ENCODE results near the gene HRH2. TPM values are rescaled to one million over a fixed set of nuclear protein-coding genes. Genes with fewer than 3 reads are reported as not detected.
A peak's percentile ranks its signal among the peaks of the same experiment; 100 is the strongest.

HRH2 gene
- total and polyA plus RNA-seq, 4 donors = 2.6 to 3.9 (median 3.5) TPM

DNA sequence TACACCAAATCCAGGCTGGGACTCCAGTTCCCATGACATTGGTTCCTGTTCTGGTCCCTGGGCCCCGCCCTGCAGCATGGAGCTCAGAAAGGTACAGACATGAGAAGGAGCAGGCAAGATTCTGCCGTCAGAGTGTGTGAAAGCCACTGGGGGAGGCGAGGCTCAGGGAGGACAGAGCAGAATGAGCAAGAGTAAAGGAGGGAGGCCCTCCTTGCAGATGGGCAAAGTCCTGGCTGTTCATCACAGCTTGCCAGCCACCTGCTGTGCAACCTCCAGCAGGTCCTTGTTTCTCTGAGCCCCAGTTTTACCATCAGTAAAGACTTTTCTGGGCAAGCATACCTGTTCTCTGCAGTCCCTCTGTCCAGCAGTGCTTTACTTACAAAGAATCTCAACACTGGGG, 73.3 kb downstream of the HRH2 start:
- peaks cover 23% of the 10 kb centered on the region for H3K4me1 ChIP-seq (ENCODE audit: control insufficient read depth, insufficient read depth, low read length)
- peaks cover 5% of the 10 kb centered on the region for H3K27me3 ChIP-seq (ENCODE audit: control insufficient read depth, insufficient read depth, low read length)
- 82% methylated on average over 3 of the region's 3 CpGs for WGBS (ENCODE audit: insufficient coverage)
- no peaks in the 10 kb centered on the region for H3K9me3 ChIP-seq (ENCODE audit: control insufficient read depth, insufficient read depth, low read length)
- H3K36me3 ChIP-seq (ENCODE audit: control insufficient read depth, insufficient read depth, low read length) = no peaks in the 10 kb centered on the region
- H3K27ac ChIP-seq (ENCODE audit: low read depth, low read length) = no peak overlapping the region
- DNase-seq (ENCODE audit: low read depth in 4 of 6, low spot score in 6 of 6) = no peak
- no peak overlapping the region for H3K4me3 ChIP-seq (ENCODE audit: low read depth, low read length)

DNA sequence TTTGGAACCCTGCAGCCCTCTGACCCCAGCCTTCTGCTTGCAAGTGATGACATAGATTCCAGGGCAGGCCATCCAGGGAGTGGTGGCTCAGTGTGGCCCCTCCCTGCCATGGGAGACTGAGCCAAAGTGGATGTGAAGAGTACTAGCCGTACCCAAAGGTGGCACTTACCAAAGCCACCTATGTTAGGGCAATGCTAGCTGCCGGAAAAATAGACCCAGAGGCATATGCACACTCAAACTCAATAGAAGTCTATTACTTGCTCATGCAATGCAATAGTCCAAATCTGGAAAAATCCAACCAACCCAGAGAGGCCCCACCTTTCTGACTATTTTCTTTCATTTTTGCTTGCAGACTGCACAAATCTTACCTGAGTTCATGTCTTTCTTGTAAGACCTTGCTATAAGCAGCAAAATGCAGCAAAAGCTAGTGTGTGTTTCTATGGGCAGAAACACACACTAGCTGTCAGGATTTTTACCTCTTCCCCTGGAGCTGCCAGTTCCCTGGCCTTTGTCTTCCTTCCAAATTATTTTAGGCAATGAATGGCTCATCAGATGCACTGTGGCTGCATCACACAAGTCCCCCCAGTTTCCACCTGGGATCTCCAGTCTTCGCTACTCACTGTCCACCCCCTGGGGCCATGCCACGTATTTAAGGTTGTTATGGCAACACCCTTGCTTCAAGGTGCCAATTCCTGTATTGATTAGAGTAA, 74.0 kb downstream of the HRH2 start:
- DNase-seq (ENCODE audit: low read depth in 4 of 6, low spot score in 6 of 6) = peak in 1 of 6 donors; percentile 19
- Histone ChIP-seq H3K27me3 (ENCODE audit: control insufficient read depth, insufficient read depth, low read length) (peaks cover 5% of the 10 kb centered on the region), H3K4me1 (ENCODE audit: control insufficient read depth, insufficient read depth, low read length) (peaks cover 23% of the 10 kb centered on the region), H3K27ac (ENCODE audit: low read depth, low read length) (no peak overlapping the region), H3K4me3 (ENCODE audit: low read depth, low read length) (no peak overlapping the region), H3K9me3 (ENCODE audit: control insufficient read depth, insufficient read depth, low read length) (no peaks in the 10 kb centered on the region), H3K36me3 (ENCODE audit: control insufficient read depth, insufficient read depth, low read length) (no peaks in the 10 kb centered on the region)
- 68% methylated on average over 4 of the region's 4 CpGs for WGBS (ENCODE audit: insufficient coverage)

DNA sequence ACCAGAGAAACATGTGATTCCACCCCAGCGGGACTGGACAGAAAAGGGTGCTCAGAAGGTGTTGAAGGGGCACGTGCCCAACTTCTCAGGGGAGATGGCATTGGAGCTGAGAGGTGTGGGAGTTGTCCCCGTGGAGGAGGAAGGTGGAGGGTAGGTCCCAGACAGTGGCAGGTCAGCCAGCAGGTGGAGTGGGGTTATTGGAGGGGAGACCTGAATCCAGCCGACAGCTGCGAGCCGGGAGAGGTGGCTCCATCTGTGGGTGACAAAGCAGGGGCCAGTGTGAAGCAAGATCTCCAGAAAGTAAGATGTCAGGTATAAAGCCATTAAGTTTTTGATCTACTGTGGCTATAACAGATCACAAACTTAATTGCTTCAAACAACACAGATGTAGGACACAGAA, 75.1 kb downstream of the HRH2 start:
- Histone ChIP-seq H3K4me3 (ENCODE audit: low read depth, low read length) (no peak overlapping the region), H3K27ac (ENCODE audit: low read depth, low read length) (no peak overlapping the region), H3K36me3 (ENCODE audit: control insufficient read depth, insufficient read depth, low read length) (no peaks in the 10 kb centered on the region), H3K27me3 (ENCODE audit: control insufficient read depth, insufficient read depth, low read length) (peaks cover 5% of the 10 kb centered on the region), H3K4me1 (ENCODE audit: control insufficient read depth, insufficient read depth, low read length) (peaks cover 22% of the 10 kb centered on the region), H3K9me3 (ENCODE audit: control insufficient read depth, insufficient read depth, low read length) (no peaks in the 10 kb centered on the region)
- 79% methylated on average over 3 of the region's 6 CpGs for WGBS (ENCODE audit: insufficient coverage)
- no peak for DNase-seq (ENCODE audit: low read depth in 4 of 6, low spot score in 6 of 6)

DNA sequence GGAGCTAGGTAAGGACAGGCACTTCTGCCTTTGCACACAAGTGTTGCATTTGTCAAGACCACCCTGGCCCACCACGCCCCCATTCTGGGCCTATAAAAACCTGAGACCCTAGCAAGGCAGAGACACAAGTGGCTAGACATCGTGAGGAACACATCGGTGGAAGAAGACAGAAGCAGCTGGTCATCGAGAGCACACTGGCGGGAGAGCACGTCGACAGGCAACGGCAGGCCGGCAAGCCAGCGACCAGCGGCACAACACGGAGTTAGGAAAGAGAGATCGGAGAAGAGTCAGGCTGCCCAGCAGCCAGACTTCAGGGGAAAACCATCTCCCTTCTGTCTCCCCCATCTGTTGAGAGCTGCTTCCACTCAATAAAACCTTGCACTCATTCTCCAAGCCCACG, 76.1 kb downstream of the HRH2 start:
- Histone ChIP-seq H3K27me3 (ENCODE audit: control insufficient read depth, insufficient read depth, low read length) (peaks cover 3% of the 10 kb centered on the region), H3K9me3 (ENCODE audit: control insufficient read depth, insufficient read depth, low read length) (no peaks in the 10 kb centered on the region), H3K4me1 (ENCODE audit: control insufficient read depth, insufficient read depth, low read length) (peaks cover 17% of the 10 kb centered on the region), H3K4me3 (ENCODE audit: low read depth, low read length) (no peak overlapping the region), H3K27ac (ENCODE audit: low read depth, low read length) (no peak overlapping the region), H3K36me3 (ENCODE audit: control insufficient read depth, insufficient read depth, low read length) (no peaks in the 10 kb centered on the region)
- WGBS (ENCODE audit: insufficient coverage) = 90% methylated on average over 13 of the region's 14 CpGs
- DNase-seq (ENCODE audit: low read depth in 4 of 6, low spot score in 6 of 6) = no peak

DNA sequence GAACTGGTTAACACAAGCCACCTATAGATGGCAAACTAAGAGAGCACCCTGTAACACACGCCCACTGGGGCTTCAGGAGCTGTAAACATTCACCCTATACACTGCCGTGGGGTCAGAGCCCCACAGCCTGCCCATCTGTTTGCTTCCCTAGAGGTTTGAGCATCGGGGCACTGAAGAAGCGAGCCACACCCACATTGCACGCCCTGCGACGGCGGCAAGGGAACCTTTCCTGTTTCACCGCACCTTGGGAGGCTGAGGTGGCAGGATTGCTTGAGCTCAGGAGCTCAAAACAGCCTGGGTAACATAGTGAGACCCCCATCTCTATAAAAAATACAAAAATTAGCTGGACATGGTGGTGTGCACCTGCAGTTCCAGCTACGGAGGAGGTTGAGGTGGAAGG, 76.6 kb downstream of the HRH2 start:
- peaks cover 15% of the 10 kb centered on the region for H3K4me1 ChIP-seq (ENCODE audit: control insufficient read depth, insufficient read depth, low read length)
- H3K36me3 ChIP-seq (ENCODE audit: control insufficient read depth, insufficient read depth, low read length) = no peaks in the 10 kb centered on the region
- no peak overlapping the region for H3K27ac ChIP-seq (ENCODE audit: low read depth, low read length)
- no peak overlapping the region for H3K4me3 ChIP-seq (ENCODE audit: low read depth, low read length)
- no peak for DNase-seq (ENCODE audit: low read depth in 4 of 6, low spot score in 6 of 6)
- H3K27me3 ChIP-seq (ENCODE audit: control insufficient read depth, insufficient read depth, low read length) = peaks cover 2% of the 10 kb centered on the region
- H3K9me3 ChIP-seq (ENCODE audit: control insufficient read depth, insufficient read depth, low read length) = no peaks in the 10 kb centered on the region
- WGBS (ENCODE audit: insufficient coverage) = 87% methylated on average over 4 of the region's 10 CpGs

DNA sequence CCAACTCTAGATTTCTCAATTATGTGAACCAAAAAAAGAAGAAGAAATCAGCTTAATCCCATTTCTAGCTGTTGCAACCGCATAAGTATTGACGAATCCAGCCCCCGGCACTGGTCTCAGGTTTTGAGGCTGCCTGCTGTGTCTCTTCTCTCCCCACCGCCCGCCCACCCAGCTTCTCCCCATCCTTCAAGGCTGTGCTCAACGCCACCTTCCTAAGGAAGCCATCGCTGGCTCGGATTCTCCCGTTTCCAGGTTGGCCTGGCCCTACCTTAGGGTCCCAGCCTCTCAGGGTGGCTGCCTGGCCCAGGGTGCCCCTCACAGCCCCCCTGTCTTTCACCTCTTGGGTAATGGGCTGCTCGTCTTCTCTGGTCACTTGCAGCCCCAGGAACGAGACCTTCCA, 77.8 kb downstream of the HRH2 start:
- no peak for DNase-seq (ENCODE audit: low read depth in 4 of 6, low spot score in 6 of 6)
- no peaks in the 10 kb centered on the region for H3K9me3 ChIP-seq (ENCODE audit: control insufficient read depth, insufficient read depth, low read length)
- no peak overlapping the region for H3K4me3 ChIP-seq (ENCODE audit: low read depth, low read length)
- peaks cover 2% of the 10 kb centered on the region for H3K27me3 ChIP-seq (ENCODE audit: control insufficient read depth, insufficient read depth, low read length)
- 89% methylated on average over 11 of the region's 11 CpGs for WGBS (ENCODE audit: insufficient coverage)
- no peaks in the 10 kb centered on the region for H3K36me3 ChIP-seq (ENCODE audit: control insufficient read depth, insufficient read depth, low read length)
- no peak overlapping the region for H3K27ac ChIP-seq (ENCODE audit: low read depth, low read length)
- H3K4me1 ChIP-seq (ENCODE audit: control insufficient read depth, insufficient read depth, low read length) = peaks cover 9% of the 10 kb centered on the region

DNA sequence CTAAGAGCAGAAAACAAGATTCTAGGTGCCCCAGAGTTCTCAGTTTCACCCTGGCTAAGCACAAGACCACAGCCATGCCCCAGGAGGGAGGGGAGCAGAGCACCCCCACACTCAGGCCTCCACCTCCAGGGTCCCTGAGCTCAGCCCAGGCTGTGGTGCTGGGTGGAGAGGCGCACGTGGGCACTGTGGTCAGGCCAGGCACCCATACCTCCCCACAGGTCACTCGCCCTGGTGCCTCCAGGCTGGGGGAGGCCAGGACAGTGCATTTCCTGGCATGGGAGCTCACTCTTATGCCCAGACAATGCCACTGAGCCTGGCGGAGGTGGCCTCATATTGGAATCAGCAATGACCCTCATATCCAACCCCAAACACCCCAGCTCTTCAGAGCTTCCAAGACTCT, 78.8 kb downstream of the HRH2 start:
- H3K4me3 ChIP-seq (ENCODE audit: low read depth, low read length) = no peak overlapping the region
- no peaks in the 10 kb centered on the region for H3K27me3 ChIP-seq (ENCODE audit: control insufficient read depth, insufficient read depth, low read length)
- H3K9me3 ChIP-seq (ENCODE audit: control insufficient read depth, insufficient read depth, low read length) = no peaks in the 10 kb centered on the region
- DNase-seq (ENCODE audit: low read depth in 4 of 6, low spot score in 6 of 6) = no peak
- H3K27ac ChIP-seq (ENCODE audit: low read depth, low read length) = no peak overlapping the region
- no peaks in the 10 kb centered on the region for H3K36me3 ChIP-seq (ENCODE audit: control insufficient read depth, insufficient read depth, low read length)
- WGBS (ENCODE audit: insufficient coverage) = 100% methylated on average over 1 of the region's 4 CpGs
- H3K4me1 ChIP-seq (ENCODE audit: control insufficient read depth, insufficient read depth, low read length) = peaks cover 9% of the 10 kb centered on the region

DNA sequence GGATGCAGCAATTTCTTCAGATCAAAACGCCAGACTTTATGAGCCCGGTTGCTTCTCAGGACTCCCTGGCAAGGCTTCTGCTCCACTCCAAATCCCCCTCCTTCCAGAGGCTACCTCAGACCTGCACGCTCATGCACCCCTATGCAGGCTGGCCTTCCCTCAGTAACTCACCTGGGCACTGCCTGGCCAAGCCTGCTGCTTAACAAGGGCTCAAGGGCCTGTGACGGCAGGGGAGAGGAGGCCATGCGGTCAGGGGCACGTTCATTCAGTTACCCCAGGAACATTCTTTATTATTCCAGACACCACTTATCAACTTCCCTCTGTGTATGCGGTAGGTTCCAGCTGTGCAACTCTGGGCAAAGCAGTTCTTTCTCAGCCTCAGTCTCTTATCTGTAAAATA, 79.6 kb downstream of the HRH2 start:
- WGBS (ENCODE audit: insufficient coverage) = 71% methylated on average over 4 of the region's 7 CpGs
- no peak for DNase-seq (ENCODE audit: low read depth in 4 of 6, low spot score in 6 of 6)

DNA sequence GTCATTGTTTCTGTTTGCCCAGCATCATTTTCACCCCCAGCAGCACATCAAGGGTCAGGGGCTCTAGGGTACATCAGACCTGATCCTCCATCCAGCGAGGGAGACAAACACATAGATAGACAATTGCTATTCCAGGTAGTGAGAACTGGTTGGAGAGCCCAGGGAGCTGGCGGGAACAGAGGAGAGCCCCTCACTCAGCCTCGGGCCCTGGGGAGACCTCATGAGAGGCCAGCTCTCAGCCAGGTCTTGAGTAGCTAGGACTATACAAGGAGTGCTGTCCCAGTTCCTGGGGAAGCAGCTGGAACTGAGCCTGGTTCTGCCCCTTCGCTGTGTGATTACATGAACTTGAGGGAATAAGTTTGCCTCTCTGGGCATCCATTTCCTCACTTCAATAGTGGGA, 80.3 kb downstream of the HRH2 start:
- DNase-seq (ENCODE audit: low read depth in 4 of 6, low spot score in 6 of 6) = no peak
- H3K9me3 ChIP-seq (ENCODE audit: control insufficient read depth, insufficient read depth, low read length) = no peaks in the 10 kb centered on the region
- H3K36me3 ChIP-seq (ENCODE audit: control insufficient read depth, insufficient read depth, low read length) = no peaks in the 10 kb centered on the region
- no peak overlapping the region for H3K4me3 ChIP-seq (ENCODE audit: low read depth, low read length)
- H3K4me1 ChIP-seq (ENCODE audit: control insufficient read depth, insufficient read depth, low read length) = peaks cover 9% of the 10 kb centered on the region
- H3K27me3 ChIP-seq (ENCODE audit: control insufficient read depth, insufficient read depth, low read length) = no peaks in the 10 kb centered on the region
- WGBS (ENCODE audit: insufficient coverage) = 96% methylated on average over 2 of the region's 4 CpGs
- H3K27ac ChIP-seq (ENCODE audit: low read depth, low read length) = no peak overlapping the region

More for the DNA sequence above, 79.6 kb downstream of the HRH2 start:
- no peaks in the 10 kb centered on the region for H3K9me3 ChIP-seq (ENCODE audit: control insufficient read depth, insufficient read depth, low read length)
- H3K4me3 ChIP-seq (ENCODE audit: low read depth, low read length) = no peak overlapping the region
- no peaks in the 10 kb centered on the region for H3K27me3 ChIP-seq (ENCODE audit: control insufficient read depth, insufficient read depth, low read length)
- peaks cover 9% of the 10 kb centered on the region for H3K4me1 ChIP-seq (ENCODE audit: control insufficient read depth, insufficient read depth, low read length)
- H3K36me3 ChIP-seq (ENCODE audit: control insufficient read depth, insufficient read depth, low read length) = no peaks in the 10 kb centered on the region
- H3K27ac ChIP-seq (ENCODE audit: low read depth, low read length) = no peak overlapping the region

DNA sequence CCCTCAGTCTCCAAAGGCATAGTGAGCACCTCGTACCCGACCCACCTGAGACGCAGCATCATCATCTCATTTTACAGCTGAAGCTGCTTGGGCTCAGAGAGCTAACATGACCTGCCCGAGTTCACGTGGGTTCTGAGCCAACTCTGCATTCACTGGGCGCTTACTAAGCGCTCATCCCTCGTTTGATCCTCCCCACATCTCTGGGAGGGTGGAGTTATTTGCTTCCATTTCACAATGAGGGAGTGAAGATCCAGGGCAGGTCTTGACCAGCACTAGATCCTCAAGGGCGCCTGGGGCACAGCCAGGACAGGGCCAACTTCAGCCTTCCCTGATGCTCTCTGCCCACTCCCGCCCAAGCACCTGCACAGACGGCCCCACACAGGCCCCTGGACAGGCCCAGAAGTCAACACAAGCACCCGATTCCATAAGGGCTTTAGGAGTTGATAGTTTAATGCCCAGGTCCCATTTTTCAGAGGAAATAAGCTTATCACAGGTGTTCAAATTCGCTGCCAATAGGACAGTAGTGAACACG, 80.8 kb downstream of the HRH2 start:
- no peaks in the 10 kb centered on the region for H3K36me3 ChIP-seq (ENCODE audit: control insufficient read depth, insufficient read depth, low read length)
- H3K27ac ChIP-seq (ENCODE audit: low read depth, low read length) = no peak overlapping the region
- H3K9me3 ChIP-seq (ENCODE audit: control insufficient read depth, insufficient read depth, low read length) = no peaks in the 10 kb centered on the region
- H3K4me3 ChIP-seq (ENCODE audit: low read depth, low read length) = no peak overlapping the region
- DNase-seq (ENCODE audit: low read depth in 4 of 6, low spot score in 6 of 6) = no peak
- WGBS (ENCODE audit: insufficient coverage) = 100% methylated on average over 1 of the region's 14 CpGs
- peaks cover 9% of the 10 kb centered on the region for H3K4me1 ChIP-seq (ENCODE audit: control insufficient read depth, insufficient read depth, low read length)
- H3K27me3 ChIP-seq (ENCODE audit: control insufficient read depth, insufficient read depth, low read length) = no peaks in the 10 kb centered on the region
